MM.1S (cell line): Measurements from ENCODE around the gene TTLL9.

Experiments
- DNase-seq: peaks from one replicate; pipeline ENCODE4 v3.0.0-alpha.2; 2015
- H2AFZ ChIP-seq: fragments of 300-600 bp; sonication (generic); 2 replicates; pipeline ENCODE4 v1.6.0; 2016; ENCODE audit warnings: antibody characterized with exemption, low read length
- H3F3A ChIP-seq: fragments of 300-600 bp; sonication (generic); 2 replicates; pipeline ENCODE4 v1.6.1; 2016; ENCODE audit warnings: mild to moderate bottlenecking, antibody characterized with exemption, low read length, moderate library complexity, mixed read lengths; ENCODE audit not compliant: insufficient read depth
- H3K27ac ChIP-seq: fragments of 300-600 bp; sonication (generic); 2 replicates; pipeline ENCODE4 v1.5.1; 2016; ENCODE audit warnings: mild to moderate bottlenecking, low read length
- H3K27me3 ChIP-seq: fragments of 300-600 bp; sonication (generic); replicated peaks from 2 replicates; pipeline ENCODE4 v1.6.0; 2016; ENCODE audit warnings: low read length; ENCODE audit not compliant: insufficient read depth
- H3K36me3 ChIP-seq: fragments of 300-600 bp; sonication (generic); replicated peaks from 2 replicates; pipeline ENCODE4 v1.6.1; 2016; ENCODE audit warnings: mild to moderate bottlenecking, low read length, mixed read lengths; ENCODE audit not compliant: insufficient read depth
- H3K4me1 ChIP-seq: fragments of 300-600 bp; sonication (generic); 2 replicates; pipeline ENCODE4 v1.6.1; 2016; ENCODE audit warnings: low read length, mixed read lengths
- H3K4me2 ChIP-seq: fragments of 300-600 bp; sonication (generic); 2 replicates; pipeline ENCODE4 v1.6.0; 2016; ENCODE audit warnings: low read depth, low read length
- H3K4me3 ChIP-seq: fragments of 300-600 bp; sonication (generic); 2 replicates; pipeline ENCODE4 v1.5.1; 2016; ENCODE audit warnings: low read length, mixed read lengths
- H3K79me2 ChIP-seq: fragments of 300-600 bp; sonication (generic); 2 replicates; pipeline ENCODE4 v1.6.1; 2016; ENCODE audit warnings: mixed run types, low read length, mixed read lengths
- H3K9ac ChIP-seq: fragments of 300-600 bp; sonication (generic); 2 replicates; pipeline ENCODE4 v1.6.1; 2016; ENCODE audit warnings: low read length, mixed read lengths
- H3K9me2 ChIP-seq: fragments of 300-600 bp; sonication (generic); replicated peaks from 2 replicates; pipeline ENCODE4 v1.6.1; 2016; ENCODE audit warnings: mild to moderate bottlenecking, low read length, mixed read lengths; ENCODE audit not compliant: insufficient read depth
- H3K9me3 ChIP-seq: fragments of 300-600 bp; sonication (generic); replicated peaks from 2 replicates; pipeline ENCODE4 v1.6.1; 2016; ENCODE audit warnings: mild to moderate bottlenecking, low read length, mixed read lengths; ENCODE audit not compliant: insufficient read depth
- H4K20me1 ChIP-seq: fragments of 300-600 bp; sonication (generic); 2 replicates; pipeline ENCODE4 v1.6.1; 2016; ENCODE audit warnings: mild to moderate bottlenecking, low read length, moderate library complexity, mixed read lengths; ENCODE audit not compliant: insufficient read depth
- CTCF ChIP-seq: fragments of 300-600 bp; sonication (generic); IDR thresholded peaks from 2 replicates; pipeline ENCODE4 v1.5.1; 2016; ENCODE audit warnings: antibody characterized with exemption, low read length, mixed read lengths
- EZH2 ChIP-seq: fragments of 300-600 bp; sonication (generic); optimal IDR thresholded peaks from 2 replicates; pipeline ENCODE3; 2017; ENCODE audit warnings: low read depth, mild to moderate bottlenecking, antibody characterized with exemption, low read length, mixed read lengths
- EZH2phosphoT487 ChIP-seq: fragments of 300-600 bp; sonication (generic); IDR thresholded peaks from 2 replicates; pipeline ENCODE4 v1.6.1; 2018; ENCODE audit warnings: antibody characterized with exemption, low read length

The TTLL9 gene

DNA sequence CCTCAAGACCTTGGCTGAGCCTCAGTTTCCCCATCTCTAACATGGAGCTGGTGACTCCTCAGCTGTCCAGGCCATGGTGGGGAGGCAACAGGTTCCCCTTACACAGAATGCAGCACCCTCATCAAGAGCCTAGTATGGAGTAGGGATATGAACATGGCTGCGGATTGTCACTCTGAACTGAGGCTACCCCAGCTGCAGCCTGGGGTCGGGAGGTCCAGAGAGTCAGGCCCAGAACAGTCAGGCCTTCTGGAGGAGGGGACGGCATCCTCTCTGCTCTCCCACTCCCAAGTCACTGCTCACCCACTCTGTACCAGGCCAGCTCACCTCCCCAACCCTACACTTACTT lies 23.7 kb upstream of the TTLL9 start:
- Histone ChIP-seq H3K9me3 (no peaks in the 10 kb centered on the region), H3K4me2 (no peak overlapping the region), H3K4me3 (no peak overlapping the region), H3K4me1 (peaks cover 11% of the 10 kb centered on the region), H3F3A (0 out of 2 replicates have a peak, but pooled peaks cover 2% of the 10 kb centered on the region), H4K20me1 (no peaks in the 10 kb centered on the region; the same call in 1 of the 2 replicates), H2AFZ (no peak overlapping the region), H3K9me2 (no peaks in the 10 kb centered on the region), H3K36me3 (no peaks in the 10 kb centered on the region), H3K27ac (no peak overlapping the region), H3K27me3 (peaks cover 97% of the 10 kb centered on the region), H3K79me2 (no peaks in the 10 kb centered on the region), H3K9ac (no peak overlapping the region)
- DNase-seq, result no peak
- TF ChIP-seq EZH2phosphoT487, result no peak
- TF ChIP-seq CTCF, result no peak
- no peak for TF ChIP-seq EZH2

DNA sequence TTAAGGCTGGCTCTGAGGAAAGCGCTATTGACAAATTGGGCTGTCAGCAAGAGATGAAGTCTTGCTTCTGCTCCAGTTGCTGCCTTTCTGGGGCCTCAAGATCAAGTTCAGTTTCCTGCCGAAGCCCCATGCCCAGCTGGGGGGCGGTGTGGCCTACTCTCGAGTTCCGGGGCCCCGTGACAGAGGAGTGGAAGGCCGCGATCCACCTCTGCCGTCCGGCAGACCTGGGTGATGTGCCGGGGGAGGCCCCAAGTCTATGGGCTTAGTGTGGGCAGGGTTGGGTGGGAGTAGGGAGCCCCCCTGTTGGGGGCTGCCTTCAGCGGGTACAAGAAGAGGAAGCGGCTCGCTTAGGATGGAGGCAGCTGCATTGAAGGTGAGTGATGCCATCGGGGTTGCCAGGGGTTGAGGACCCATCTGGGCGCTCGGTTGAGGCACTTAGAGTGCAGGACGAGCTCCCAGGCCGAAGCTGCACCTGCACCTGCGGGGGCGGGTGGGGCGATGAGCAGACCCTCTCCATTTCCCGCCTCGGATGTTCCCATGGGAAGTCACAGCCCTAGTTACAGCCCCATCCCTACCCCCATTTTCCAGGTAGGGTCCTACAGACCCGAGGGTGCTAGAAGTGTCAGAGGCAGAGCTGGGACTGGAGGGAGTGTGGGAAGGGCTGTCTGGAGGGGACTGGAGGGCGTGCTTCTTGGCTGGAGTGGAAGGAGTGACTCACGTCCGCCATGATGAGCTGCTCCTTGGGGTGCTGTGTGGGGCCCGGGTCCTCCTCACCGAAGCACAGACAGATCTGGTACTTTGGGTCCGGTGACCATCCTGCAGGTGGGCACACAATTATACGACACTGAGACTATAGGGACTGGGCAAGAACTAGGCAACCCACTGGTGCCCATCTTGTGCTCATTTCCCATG lies 22.1 kb upstream of the TTLL9 start:
- Histone ChIP-seq H3K79me2 (no peaks in the 10 kb centered on the region), H4K20me1 (no peaks in the 10 kb centered on the region; the same call in 1 of the 2 replicates), H3K36me3 (no peaks in the 10 kb centered on the region), H3K4me3 (no peak overlapping the region), H3K9me3 (no peaks in the 10 kb centered on the region), H3K4me2 (no peak overlapping the region), H3K9me2 (no peaks in the 10 kb centered on the region), H3K4me1 (peaks cover 11% of the 10 kb centered on the region), H3K27me3 (peaks cover 89% of the 10 kb centered on the region), H3F3A (0 out of 2 replicates have a peak, but pooled peaks cover 2% of the 10 kb centered on the region), H3K27ac (no peak overlapping the region), H3K9ac (no peak overlapping the region), H2AFZ (no peak overlapping the region)
- TF ChIP-seq EZH2, result no peak
- TF ChIP-seq CTCF, result no peak
- TF ChIP-seq EZH2phosphoT487, result no peak
- DNase-seq, result no peak

- Histone ChIP-seq H3K9ac (no peak overlapping the region), H3K4me3 (no peak overlapping the region), H3K27me3 (peaks cover 89% of the 10 kb centered on the region), H3K4me2 (no peak overlapping the region), H3K36me3 (no peaks in the 10 kb centered on the region), H3K9me2 (no peaks in the 10 kb centered on the region), H3K9me3 (no peaks in the 10 kb centered on the region), H3F3A (0 out of 2 replicates have a peak, but pooled peaks cover 2% of the 10 kb centered on the region), H2AFZ (no peak overlapping the region), H3K4me1 (peaks cover 11% of the 10 kb centered on the region), H4K20me1 (no peaks in the 10 kb centered on the region; the same call in 1 of the 2 replicates), H3K79me2 (no peaks in the 10 kb centered on the region), H3K27ac (no peak overlapping the region)
- TF ChIP-seq CTCF (no peak), EZH2phosphoT487 (no peak), EZH2 (no peak)
- DNase-seq, result no peak
Measured at GRCh38 chr20:31849306-31849930, 21.0 kb upstream of the TTLL9 start.
